Endothelial cell of umbilical vein (primary cell): Measurements from ENCODE around the gene UBE2G1. TPM values are rescaled to one million over a fixed set of nuclear protein-coding genes. Genes with fewer than 3 reads are reported as not detected.

Experiments used
- BruUV-seq: library from RNA; stranded (reverse); fragments of 400-500 nt; replicated peaks from 2 replicates; lab custom pipeline; 2021; lab: Mats Ljungman, UMichigan
- CTCF ChIA-PET: fragments of 300-600, 350-600 bp; sonication (Branson Sonifier 250); formaldehyde crosslinking; loops from one replicate; lab custom pipeline; 2021; ENCODE audit warnings: antibody characterized with exemption, inconsistent platforms; lab: Charles Lee
- POLR2A ChIA-PET: fragments of 300-600, 350-600 bp; sonication (Branson Sonifier 250); formaldehyde crosslinking; loops from one replicate; lab custom pipeline; 2021; ENCODE audit warnings: antibody characterized with exemption, inconsistent platforms; lab: Charles Lee
- DNase-seq: peaks from one replicate; pipeline ENCODE4 v3.0.0-alpha.2; 2011; ENCODE audit warnings: low read depth, low spot score
- FAIRE-seq: peaks from 2 replicates; lab custom pipeline; 2011; peaks lifted over from hg19 to GRCh38; lab: Jason Lieb, UNC
- H2AFZ ChIP-seq: 2 replicates; pipeline ENCODE4 v1.6.0; 2012; ENCODE audit warnings: low read depth, low read length, control low read depth, inconsistent platforms
- H3K27ac ChIP-seq: 2 replicates; pipeline ENCODE4 v1.5.1; 2011; ENCODE audit warnings: low read depth, mild to moderate bottlenecking, control low read depth, low read length, moderate library complexity; ENCODE audit not compliant: insufficient read depth
- H3K27me3 ChIP-seq, 2 experiments: 2 replicates each; pipeline versions ENCODE4 v1.6.0 to v1.6.1; 2011; ENCODE audit warnings: low read length in 2 of 2, mixed read lengths in 1 of 2; ENCODE audit not compliant: control insufficient read depth in 2 of 2, insufficient read depth in 2 of 2
- H3K36me3 ChIP-seq, 2 experiments: 2 replicates in 1 of 2; 3 replicates in 1 of 2; pipeline ENCODE4 v1.5.1; 2011; ENCODE audit warnings: low read length in 2 of 2, mild to moderate bottlenecking in 1 of 2, moderate library complexity in 1 of 2; ENCODE audit not compliant: control insufficient read depth in 2 of 2, insufficient read depth in 2 of 2; ENCODE audit errors: extremely low read depth in 1 of 2
- H3K4me1 ChIP-seq: 3 replicates; pipeline ENCODE4 v1.5.1; 2011; ENCODE audit warnings: mild to moderate bottlenecking, low read length; ENCODE audit not compliant: control insufficient read depth, insufficient read depth; ENCODE audit errors: extremely low read depth
- H3K4me2 ChIP-seq: 2 replicates; pipeline ENCODE4 v1.6.1; 2011; ENCODE audit warnings: low read length, control low read depth, mixed read lengths; ENCODE audit not compliant: insufficient read depth
- H3K4me3 ChIP-seq, 3 experiments: fragments of 200-600 bp in 1 of 3; sonication (generic), shearing (Covaris generic) in 1 of 3; replicated peaks in 1 of 3; 2 replicates each; pipeline ENCODE4 v1.5.1; 2011 to 2016; ENCODE audit warnings: control low read depth in 3 of 3, low read length in 3 of 3, mild to moderate bottlenecking in 2 of 3, inconsistent platforms in 1 of 3, low read depth in 1 of 3, moderate library complexity in 1 of 3; ENCODE audit not compliant: insufficient read depth in 1 of 3
- H3K79me2 ChIP-seq: 2 replicates; pipeline ENCODE4 v1.6.0; 2012; ENCODE audit warnings: low read length, inconsistent platforms; ENCODE audit not compliant: control insufficient read depth, insufficient read depth
- H3K9ac ChIP-seq: replicated peaks from 2 replicates; pipeline ENCODE3; 2011; ENCODE audit warnings: low read length, control low read depth; ENCODE audit not compliant: insufficient read depth; ENCODE audit errors: extremely low read depth
- H3K9me1 ChIP-seq: replicated peaks from 3 replicates; pipeline ENCODE4 v1.6.0; 2011; ENCODE audit warnings: mild to moderate bottlenecking, low read length; ENCODE audit not compliant: control insufficient read depth, insufficient read depth; ENCODE audit errors: extremely low read depth
- H3K9me3 ChIP-seq: replicated peaks from 2 replicates; pipeline ENCODE4 v1.5.1; 2012; ENCODE audit warnings: low read length, inconsistent platforms; ENCODE audit not compliant: control insufficient read depth, insufficient read depth
- H4K20me1 ChIP-seq: replicated peaks from 2 replicates; pipeline ENCODE3; 2011; ENCODE audit warnings: mild to moderate bottlenecking, low read length; ENCODE audit not compliant: control insufficient read depth, insufficient read depth; ENCODE audit errors: extremely low read depth
- CTCF ChIP-seq, 2 donors: IDR thresholded peaks; 1 replicate in 1 of 2; 2 replicates in 1 of 2; pipeline ENCODE4 v1.5.1; 2011; ENCODE audit warnings: low read length in 2 of 2, mild to moderate bottlenecking in 2 of 2, moderate library complexity in 2 of 2, control low read depth in 1 of 2, inconsistent platforms in 1 of 2, low read depth in 1 of 2; ENCODE audit not compliant: insufficient read depth in 1 of 2; ENCODE audit errors: extremely low read depth in 1 of 2
- EZH2 ChIP-seq: IDR thresholded peaks from 2 replicates; pipeline ENCODE4 v1.6.1; 2012; ENCODE audit warnings: borderline replicate concordance, low read depth, mild to moderate bottlenecking, moderate library complexity, low read length, inconsistent platforms; ENCODE audit not compliant: severe bottlenecking
- GATA2 ChIP-seq: IDR thresholded peaks from 2 replicates; pipeline ENCODE4 v1.7.0; 2011; ENCODE audit warnings: low read depth, mild to moderate bottlenecking, moderate library complexity, mixed read lengths, low read length; ENCODE audit not compliant: insufficient read length, insufficient read depth
- JUN ChIP-seq: IDR thresholded peaks from 2 replicates; pipeline ENCODE4 v1.6.1; 2011; ENCODE audit warnings: borderline replicate concordance, low read depth; ENCODE audit not compliant: insufficient read length, insufficient read depth
- MYC ChIP-seq: IDR thresholded peaks from one replicate; pipeline ENCODE4 v1.6.1; 2011; ENCODE audit warnings: mild to moderate bottlenecking, low read depth, low read length
- POLR2A ChIP-seq: IDR thresholded peaks from 2 replicates; pipeline ENCODE4 v1.6.1; 2012; ENCODE audit warnings: low read depth, mild to moderate bottlenecking, control low read depth, low read length
- POLR2AphosphoS5 ChIP-seq: IDR thresholded peaks from 2 replicates; pipeline ENCODE4 v1.6.1; 2012; ENCODE audit warnings: low read depth, mild to moderate bottlenecking, control low read depth, low read length, moderate library complexity; ENCODE audit not compliant: insufficient read depth
- dilution Hi-C: fragments of 300-500 bp; cut with MboI; formaldehyde crosslinking; loops from one replicate; pipeline ENCODE4 v1.15.0; 2019; ENCODE audit warnings: low sequenced_read_pairs; ENCODE audit not compliant: extremely low pct_ligation_motif_present
- intact Hi-C: fragments of 100-400 bp; cut with micrococcal nuclease; formaldehyde crosslinking; loops from one replicate; pipeline ENCODE4 v1.10.0; 2022
- polyA plus RNA-seq, 4 experiments: library from polyadenylated mRNA; depleted of rRNA in 3 of 4; stranded (reverse) in 3 of 4; unstranded in 1 of 4; fragments of >200 nt; gene quantifications; 2 replicates each; pipeline versions ENCODE4 v1.2.1 to v1.2.3, GENCODE V29; 2011 to 2012; ENCODE audit warnings: missing spikeins in 1 of 4
- total RNA-seq: library from RNA; stranded (reverse); gene quantifications from 2 replicates; pipeline ENCODE4 v1.2.3, GENCODE V29; 2021
- TF ChIP-seq, protein P1 (sequence below): IDR thresholded peaks from 2 replicates; pipeline ENCODE4 v1.6.1; 2011; ENCODE audit not compliant: insufficient read depth, insufficient read length

UBE2G1 gene
- total and polyA plus RNA-seq, 2 donors (not counting 3 experiments of a cell fraction or from before 2014, with no cell fraction given): 29.2 to 79.6 TPM

- intact Hi-C loops (no loop called here), dilution Hi-C loops (no loop called here)
- H3K9me1 ChIP-seq: no peaks in the 10 kb centered on the region
- FAIRE-seq (no peak), DNase-seq (no peak)
- H3K79me2 ChIP-seq: peaks cover 1% of the 10 kb centered on the region
- no peaks in the 10 kb centered on the region for H3K27me3 ChIP-seq
- H4K20me1 ChIP-seq: peaks cover 2% of the 10 kb centered on the region
- TF ChIP-seq MYC (no peak), JUN (no peak), EZH2 (no peak), POLR2AphosphoS5 (no peak), POLR2A (no peak), GATA2 (no peak), CTCF (IDR thresholded peaks at IDR 0.05; ENCODE audit: extremely low read depth in 1 of 2, insufficient read depth in 1 of 2, low read depth in 1 of 2, low read length in 2 of 2) (no peak)
- TF ChIP-seq, protein P1, sequence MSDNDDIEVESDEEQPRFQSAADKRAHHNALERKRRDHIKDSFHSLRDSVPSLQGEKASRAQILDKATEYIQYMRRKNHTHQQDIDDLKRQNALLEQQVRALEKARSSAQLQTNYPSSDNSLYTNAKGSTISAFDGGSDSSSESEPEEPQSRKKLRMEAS: no peak
- H3K4me2 ChIP-seq: no peak overlapping the region
- no peak overlapping the region for H3K4me3 ChIP-seq
- peaks cover 2 to 11% of the 10 kb centered on the region in 2 experiments for H3K36me3 ChIP-seq
- ChIA-PET POLR2A (no interaction called here), CTCF (no interaction called here)
- H3K9me3 ChIP-seq: no peaks in the 10 kb centered on the region
- H2AFZ ChIP-seq: no peak overlapping the region
- H3K27ac ChIP-seq: no peak overlapping the region
- no peaks in the 10 kb centered on the region for H3K4me1 ChIP-seq
- H3K9ac ChIP-seq: no peak overlapping the region
- no TSS peak for BruUV-seq
Measured at GRCh38 chr17:4270736-4271135, 95.7 kb downstream of the UBE2G1 start.
